Duodenal mucosa (tissue), 2 donors: Measurements from ENCODE around the gene MMS19.
"Not testable (repeated sequence)": the region's sequence is repeated elsewhere in the genome, so short reads cannot be mapped to it uniquely, and the experiment has no call there.

ENCODE experiments used
- H3K27ac ChIP-seq: one replicate; pipeline ENCODE4 v1.7.0; 2013; ENCODE audit warnings: low read depth, low read length
- H3K27me3 ChIP-seq, 2 donors: one replicate each; pipeline ENCODE4 v1.7.0; 2013; ENCODE audit warnings: low read length in 2 of 2, control low read depth in 1 of 2; ENCODE audit not compliant: insufficient read depth in 2 of 2, control insufficient read depth in 1 of 2
- H3K36me3 ChIP-seq, 2 donors: one replicate each; pipeline ENCODE4 v1.7.0; 2013; ENCODE audit warnings: low read length in 2 of 2, control low read depth in 1 of 2; ENCODE audit not compliant: insufficient read depth in 2 of 2, control insufficient read depth in 1 of 2
- H3K4me1 ChIP-seq, 2 donors: one replicate each; pipeline ENCODE4 v1.7.0; 2013; ENCODE audit warnings: low read length in 2 of 2, control low read depth in 1 of 2; ENCODE audit not compliant: insufficient read depth in 2 of 2, control insufficient read depth in 1 of 2
- H3K4me3 ChIP-seq, 2 donors: one replicate each; pipeline ENCODE4 v1.7.0; 2013; ENCODE audit warnings: low read length in 2 of 2, low read depth in 1 of 2
- H3K9ac ChIP-seq, 2 donors: one replicate each; pipeline ENCODE4 v1.7.0; 2013; ENCODE audit warnings: low read length in 2 of 2, low read depth in 1 of 2
- H3K9me3 ChIP-seq, 2 donors: one replicate each; pipeline ENCODE4 v1.7.0; 2013; ENCODE audit warnings: low read length in 2 of 2, control low read depth in 1 of 2; ENCODE audit not compliant: control insufficient read depth in 1 of 2

MMS19 gene

DNA sequence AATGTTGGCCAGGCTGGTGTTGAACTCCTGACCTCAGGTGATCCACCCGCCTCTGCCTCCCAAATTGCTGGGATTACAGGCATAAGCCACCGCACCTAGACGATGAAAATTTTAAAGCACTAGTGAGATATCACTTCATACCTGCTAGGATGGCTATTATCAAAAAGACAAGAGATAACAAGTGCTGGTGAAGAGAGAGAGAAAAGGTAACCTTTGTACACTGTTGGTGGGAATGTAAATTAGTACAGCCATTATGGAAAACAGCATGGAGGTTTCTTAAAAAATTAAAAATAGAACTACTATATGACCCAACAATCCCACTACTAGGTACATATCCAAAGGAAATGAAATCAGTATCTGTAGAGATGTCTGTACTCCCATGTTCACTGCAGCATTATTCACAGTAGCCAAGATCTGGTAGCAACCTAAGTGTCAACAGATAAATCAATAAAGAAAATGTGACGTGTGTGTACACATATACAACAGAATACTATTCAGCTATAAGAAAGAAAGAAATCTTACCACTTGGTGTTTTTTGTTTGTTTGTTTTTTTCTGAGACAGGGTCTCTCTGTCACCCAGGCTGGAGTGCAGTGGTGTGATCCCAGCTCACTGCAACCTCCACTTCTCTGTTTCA lies 12.5 kb downstream of the MMS19 start:
- Histone ChIP-seq H3K4me1 (peaks cover 0 to 1% of the 10 kb centered on the region in 2 donors), H3K9ac (no peak overlapping the region), H3K27me3 (no peaks in the 10 kb centered on the region), H3K27ac (no peak overlapping the region), H3K9me3 (no peaks in the 10 kb centered on the region), H3K4me3 (no peak overlapping the region), H3K36me3 (peaks cover 13 to 18% of the 10 kb centered on the region in 2 donors)

DNA sequence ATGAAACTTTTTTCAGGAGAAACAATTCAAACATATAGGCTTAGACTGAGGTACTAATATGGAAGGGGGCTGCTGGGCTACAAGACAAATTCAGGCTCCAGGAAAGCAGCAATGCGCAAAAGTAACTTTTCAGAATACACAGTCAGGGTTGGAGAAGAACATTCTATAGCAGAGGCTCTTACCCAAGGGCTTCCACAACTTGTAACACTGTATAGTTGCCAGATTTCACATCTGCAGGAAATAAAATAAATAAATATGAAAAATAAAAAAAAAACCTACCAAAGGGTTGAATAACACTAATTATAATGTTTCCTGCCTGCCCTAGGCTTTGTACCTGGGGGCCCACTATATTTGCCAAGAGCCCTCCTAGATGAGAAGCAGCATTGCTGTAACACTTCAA lies 14.3 kb downstream of the MMS19 start:
- no peaks in the 10 kb centered on the region for H3K9me3 ChIP-seq
- H3K36me3 ChIP-seq, result peaks cover 23 to 28% of the 10 kb centered on the region in 2 donors
- H3K4me1 ChIP-seq, result no peaks in the 10 kb centered on the region
- H3K27ac ChIP-seq, result no peak overlapping the region
- no peak overlapping the region for H3K9ac ChIP-seq
- H3K27me3 ChIP-seq, result no peaks in the 10 kb centered on the region
- no peak overlapping the region for H3K4me3 ChIP-seq

DNA sequence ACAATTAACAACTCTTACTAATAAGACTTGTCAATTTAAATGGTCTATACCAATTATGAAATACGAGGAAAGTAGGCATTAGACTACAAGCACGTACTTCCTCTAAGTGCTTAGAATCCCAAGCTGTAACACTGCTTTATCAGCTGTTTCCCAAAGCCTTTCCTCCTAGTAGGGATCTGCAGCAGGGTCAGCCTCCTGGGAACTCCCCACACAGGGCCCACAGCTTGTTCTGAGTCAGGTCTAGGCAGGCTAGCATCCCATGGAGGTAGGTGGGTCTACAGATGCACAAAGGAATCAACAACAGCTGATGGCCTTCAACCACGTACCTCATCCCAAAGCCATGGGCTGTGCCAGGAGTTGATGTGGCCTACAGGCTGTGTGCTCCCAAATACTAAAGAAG lies 14.7 kb downstream of the MMS19 start:
- H3K9me3 ChIP-seq, result no peaks in the 10 kb centered on the region
- H3K36me3 ChIP-seq, result peaks cover 23 to 30% of the 10 kb centered on the region in 2 donors
- no peaks in the 10 kb centered on the region for H3K4me1 ChIP-seq
- H3K27ac ChIP-seq, result no peak overlapping the region
- no peaks in the 10 kb centered on the region for H3K27me3 ChIP-seq
- no peak overlapping the region for H3K4me3 ChIP-seq
- no peak overlapping the region for H3K9ac ChIP-seq

DNA sequence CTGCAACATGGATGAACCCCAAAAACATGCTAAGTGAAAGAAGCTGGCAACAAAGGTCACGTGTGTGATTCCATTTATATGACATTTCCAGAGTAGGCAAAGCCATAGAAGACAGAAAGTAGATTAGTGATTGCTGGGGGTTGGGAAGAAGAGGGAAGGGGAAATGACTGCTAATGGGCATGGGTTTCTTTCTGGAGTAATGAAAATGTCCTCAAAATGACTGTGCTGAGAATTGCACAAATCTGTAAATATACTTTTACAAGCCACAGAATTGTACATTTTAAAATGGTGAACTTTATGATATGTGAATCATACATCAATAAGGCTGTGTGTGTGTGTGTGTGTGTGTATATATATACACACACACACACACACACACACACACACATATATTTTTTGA lies 15.8 kb downstream of the MMS19 start:
- Histone ChIP-seq H3K4me3 (no peak overlapping the region), H3K4me1 (no peaks in the 10 kb centered on the region), H3K27ac (no peak overlapping the region), H3K9ac (no peak overlapping the region), H3K9me3 (no peaks in the 10 kb centered on the region), H3K27me3 (no peaks in the 10 kb centered on the region), H3K36me3 (peaks cover 33 to 42% of the 10 kb centered on the region in 2 donors)

DNA sequence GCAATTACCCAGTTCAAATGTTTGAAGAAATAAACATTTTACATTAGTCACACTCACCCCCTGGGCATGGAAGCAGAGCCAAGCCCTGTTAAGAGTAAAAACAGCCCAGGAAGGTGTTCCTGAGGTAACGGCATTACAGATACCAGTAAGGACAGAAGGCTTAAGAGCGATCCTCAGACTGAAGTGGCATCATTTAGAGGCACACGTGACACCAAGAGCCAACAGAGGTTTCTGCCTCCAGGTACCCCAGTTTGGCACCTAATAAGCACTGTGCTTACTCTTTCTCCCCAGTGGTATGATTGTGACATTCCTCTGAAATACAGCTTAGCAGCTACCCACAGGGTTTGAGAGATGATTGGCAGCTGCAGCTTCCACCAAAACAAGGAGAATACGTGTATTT lies 17.2 kb downstream of the MMS19 start:
- Histone ChIP-seq H3K4me1 (no peaks in the 10 kb centered on the region), H3K4me3 (no peak overlapping the region), H3K27ac (no peak overlapping the region), H3K27me3 (no peaks in the 10 kb centered on the region), H3K9me3 (no peaks in the 10 kb centered on the region), H3K9ac (no peak overlapping the region), H3K36me3 (peaks cover 45 to 54% of the 10 kb centered on the region in 2 donors)

DNA sequence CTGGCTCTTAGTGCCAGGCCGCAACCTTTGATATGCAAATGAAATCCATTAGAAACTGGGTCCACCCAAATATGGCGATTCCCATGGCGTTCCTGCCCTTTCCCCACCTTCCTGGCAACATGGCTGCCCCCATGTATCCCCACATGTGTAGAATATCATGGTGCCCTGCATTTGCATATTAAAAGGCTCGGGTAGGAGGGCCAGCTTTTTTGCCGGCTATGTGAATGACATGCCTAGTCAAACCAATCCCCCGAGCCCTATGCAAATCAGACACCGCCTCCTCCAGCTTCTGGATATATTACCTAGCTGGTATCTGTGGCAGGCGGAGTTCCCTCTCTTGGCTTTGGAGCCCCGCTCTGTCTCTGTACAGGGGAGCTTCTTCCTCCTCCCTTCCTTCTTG lies 18.3 kb downstream of the MMS19 start:
- H3K36me3 ChIP-seq, result peaks cover 46 to 62% of the 10 kb centered on the region in 2 donors
- H3K9me3 ChIP-seq, result no peaks in the 10 kb centered on the region
- H3K27ac ChIP-seq, result no peak overlapping the region
- H3K9ac ChIP-seq, result no peak overlapping the region
- no peaks in the 10 kb centered on the region for H3K4me1 ChIP-seq
- no peaks in the 10 kb centered on the region for H3K27me3 ChIP-seq
- H3K4me3 ChIP-seq, result no peak overlapping the region

DNA sequence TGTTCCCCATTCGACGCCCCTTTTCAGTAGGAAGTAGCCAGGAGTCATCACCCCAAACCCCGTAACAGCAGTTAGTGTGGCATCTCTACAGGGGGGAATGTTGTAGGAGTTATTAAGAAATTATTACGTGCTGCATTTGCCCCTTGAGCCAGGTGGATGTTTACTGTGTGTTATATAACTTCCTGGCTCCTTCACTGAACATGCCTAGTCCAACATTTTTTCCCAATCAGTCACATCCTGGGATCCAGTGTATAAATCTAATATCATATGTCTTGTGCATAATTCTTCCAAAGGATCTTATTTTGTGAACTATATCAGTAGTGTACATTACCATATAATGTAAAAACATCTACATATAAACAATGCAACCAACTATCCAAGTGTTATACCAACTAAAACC lies 18.8 kb downstream of the MMS19 start:
- H3K9ac ChIP-seq, H3K27me3 ChIP-seq, H3K27ac ChIP-seq, H3K4me3 ChIP-seq, H3K9me3 ChIP-seq, H3K4me1 ChIP-seq: not testable (repeated sequence)
- peaks cover 47 to 67% of the 10 kb centered on the region in 2 donors for H3K36me3 ChIP-seq

DNA sequence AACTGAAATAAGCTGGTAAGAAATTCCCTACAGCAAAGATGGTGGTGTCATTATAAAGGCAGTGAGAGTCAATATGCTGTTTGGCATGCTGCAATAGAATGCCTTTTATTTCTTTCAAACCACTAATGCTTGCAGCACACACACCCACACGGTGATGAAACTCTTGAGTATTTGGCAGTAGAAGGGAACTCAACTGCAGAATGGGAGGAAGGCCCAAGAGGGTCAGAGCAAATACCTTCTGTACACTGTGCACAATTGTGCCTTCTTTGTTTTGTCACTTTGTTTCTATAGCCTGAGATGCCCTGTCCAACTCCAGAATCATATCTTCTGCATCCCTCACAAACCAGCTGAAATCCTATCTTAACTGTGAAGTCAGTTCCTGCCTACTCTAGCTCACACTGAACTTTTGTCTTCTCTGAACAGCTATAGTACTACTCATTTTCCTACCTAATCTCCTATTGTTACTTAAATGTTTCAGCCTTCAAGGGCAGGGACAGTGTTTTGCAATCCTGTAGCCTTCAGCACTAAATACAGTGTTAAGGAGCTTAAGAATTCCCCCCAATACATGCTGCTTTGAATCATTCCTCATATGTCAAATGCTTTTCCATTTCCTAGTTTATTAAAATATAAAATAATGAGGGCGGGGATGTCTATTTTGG lies 22.2 kb downstream of the MMS19 start:
- H3K36me3 ChIP-seq, result peaks cover 44 to 75% of the 10 kb centered on the region in 2 donors
- no peaks in the 10 kb centered on the region for H3K9me3 ChIP-seq
- H3K4me3 ChIP-seq, result no peak overlapping the region
- no peaks in the 10 kb centered on the region for H3K27me3 ChIP-seq
- H3K9ac ChIP-seq, result no peak overlapping the region
- H3K4me1 ChIP-seq, result no peaks in the 10 kb centered on the region
- no peak overlapping the region for H3K27ac ChIP-seq

DNA sequence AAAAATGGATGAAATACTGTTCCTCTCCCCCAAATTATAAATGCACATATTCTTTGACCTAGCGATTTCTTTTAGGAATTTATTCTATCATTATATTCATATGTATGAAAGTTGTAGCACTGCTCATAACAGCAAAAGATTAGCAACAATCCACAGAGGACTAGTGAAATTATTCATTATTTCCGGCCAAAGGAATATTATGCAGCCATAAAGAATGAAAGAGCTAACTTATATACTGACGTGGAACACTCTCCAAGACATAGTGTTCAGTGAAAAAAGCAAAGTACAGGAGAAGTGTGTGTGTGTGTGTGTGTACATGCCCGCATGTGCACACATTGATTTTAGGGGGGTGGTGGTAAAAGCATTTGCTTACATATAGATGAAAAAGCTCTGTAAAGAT lies 23.3 kb downstream of the MMS19 start:
- Histone ChIP-seq H3K36me3 (peaks cover 45 to 73% of the 10 kb centered on the region in 2 donors), H3K9ac (no peak overlapping the region)

DNA sequence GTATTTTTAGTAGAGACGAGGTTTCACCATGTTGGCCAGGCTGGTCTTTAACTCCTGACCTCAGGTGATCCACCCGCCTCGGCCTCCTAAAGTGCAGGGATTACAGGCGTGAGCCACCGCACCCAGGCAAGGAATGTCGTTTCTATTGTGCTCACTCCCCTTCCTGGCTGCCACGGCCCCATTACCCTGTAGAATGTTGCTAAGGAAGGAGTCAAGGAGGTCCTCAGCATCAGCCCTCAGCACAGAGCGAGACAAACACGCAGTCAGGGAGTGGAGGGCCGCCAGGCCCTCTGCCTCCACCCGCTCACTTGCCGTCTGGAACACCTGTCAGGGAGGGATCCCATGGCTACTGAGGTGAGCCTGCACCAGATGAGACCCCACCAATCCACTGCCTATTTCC lies 29.4 kb downstream of the MMS19 start:
- not testable (repeated sequence) for H3K27ac ChIP-seq, H3K4me3 ChIP-seq, H3K27me3 ChIP-seq, H3K4me1 ChIP-seq, H3K9me3 ChIP-seq, H3K9ac ChIP-seq
- peaks cover 40 to 78% of the 10 kb centered on the region in 2 donors for H3K36me3 ChIP-seq

More for the DNA sequence above, 23.3 kb downstream of the MMS19 start:
- Histone ChIP-seq H3K4me1 (no peaks in the 10 kb centered on the region), H3K27me3 (no peaks in the 10 kb centered on the region), H3K27ac (no peak overlapping the region), H3K4me3 (no peak overlapping the region), H3K9me3 (no peaks in the 10 kb centered on the region)
